T47D (cell line): ENCODE results near the gene NPIPB2.
"Not testable (repeated sequence)": the region's sequence is repeated elsewhere in the genome, so short reads cannot be mapped to it uniquely, and the experiment has no call there.

ENCODE experiments used
- DNase-seq, 2 experiments: peaks; one replicate each; pipeline versions ENCODE4 v3.0.0 to v3.0.0-alpha.2; 2011 to 2012; ENCODE audit warnings: low read depth in 1 of 2, low spot score in 1 of 2
- JUND ChIP-seq: IDR thresholded peaks from 2 replicates; pipeline ENCODE4 v1.6.1; 2012; ENCODE audit warnings: low read depth
- in situ Hi-C: cut with HindIII; loops from 2 replicates; pipeline ENCODE4 v1.10.0; 2016; ENCODE audit warnings: low sequenced_read_pairs, low pct_unique_long_range_greater_than_20kb

NPIPB2 gene

DNA sequence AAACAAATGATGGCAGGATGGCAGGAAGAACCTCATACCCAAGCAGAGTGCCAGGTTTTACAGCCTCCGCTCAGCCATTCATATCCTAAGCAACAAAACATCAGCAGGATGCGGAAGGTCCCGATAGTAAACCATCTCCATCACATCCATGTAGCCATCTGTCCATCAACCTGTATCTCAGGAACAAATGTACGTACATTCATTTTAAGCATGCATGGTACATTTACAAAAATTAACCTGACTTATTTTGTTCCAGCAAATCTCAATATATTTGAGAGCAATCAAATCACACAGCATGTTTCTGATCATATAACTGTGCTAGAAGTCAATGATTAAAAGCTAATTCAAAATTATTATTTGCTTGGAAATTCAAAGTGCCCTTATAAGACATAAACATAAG, at the start of gene NPIPB2:
Gene NPIPB2, minus strand, starts transcription at position 101 of the 400 bp plus-strand sequence. Its CDS starts 0 bp downstream, at position 101.
- in situ Hi-C loops, DNase-seq: not testable (repeated sequence)

- in situ Hi-C loops = no loop called here
- DNase-seq = no peak
- no peak for TF ChIP-seq JUND
These were observed 49.0 kb upstream of the NPIPB2 start for GRCh38 chr16:11990702-11991390.

- DNase-seq = no peak
- in situ Hi-C loops = no loop called here
- no peak for TF ChIP-seq JUND
These were observed 46.6 kb upstream of the NPIPB2 start for GRCh38 chr16:11988258-11988978.

DNA sequence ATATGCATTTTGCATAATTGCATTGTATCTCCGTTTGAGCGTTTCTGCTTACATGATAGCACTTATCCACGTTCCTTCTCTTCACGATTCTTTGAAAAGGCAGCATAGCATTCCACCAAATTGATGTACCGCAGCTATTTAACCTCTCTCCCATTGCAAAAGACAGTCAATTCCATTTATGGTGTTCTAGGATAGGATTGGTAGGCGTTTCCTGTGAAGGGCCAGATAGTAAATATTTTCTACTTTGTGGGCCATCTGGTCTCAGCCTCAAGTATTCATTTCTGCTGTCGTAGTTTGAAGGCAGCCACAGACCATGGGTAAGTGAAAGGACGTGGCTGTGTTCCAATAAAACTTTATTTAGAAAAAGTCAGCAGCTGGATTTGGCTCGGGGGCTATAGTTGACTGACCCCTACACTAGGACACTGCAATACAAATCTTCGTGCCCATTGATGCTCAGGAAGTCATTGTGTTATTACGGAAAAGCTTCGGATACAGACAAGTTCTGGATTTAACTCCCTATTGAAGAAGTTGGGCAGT, 44.7 kb upstream of the NPIPB2 start:
- no peak for DNase-seq
- in situ Hi-C loops = no loop called here
- TF ChIP-seq JUND = no peak

- DNase-seq = no peak
- in situ Hi-C loops = no loop called here
- no peak for TF ChIP-seq JUND
These were observed 43.4 kb upstream of the NPIPB2 start for GRCh38 chr16:11985250-11985649.

DNA sequence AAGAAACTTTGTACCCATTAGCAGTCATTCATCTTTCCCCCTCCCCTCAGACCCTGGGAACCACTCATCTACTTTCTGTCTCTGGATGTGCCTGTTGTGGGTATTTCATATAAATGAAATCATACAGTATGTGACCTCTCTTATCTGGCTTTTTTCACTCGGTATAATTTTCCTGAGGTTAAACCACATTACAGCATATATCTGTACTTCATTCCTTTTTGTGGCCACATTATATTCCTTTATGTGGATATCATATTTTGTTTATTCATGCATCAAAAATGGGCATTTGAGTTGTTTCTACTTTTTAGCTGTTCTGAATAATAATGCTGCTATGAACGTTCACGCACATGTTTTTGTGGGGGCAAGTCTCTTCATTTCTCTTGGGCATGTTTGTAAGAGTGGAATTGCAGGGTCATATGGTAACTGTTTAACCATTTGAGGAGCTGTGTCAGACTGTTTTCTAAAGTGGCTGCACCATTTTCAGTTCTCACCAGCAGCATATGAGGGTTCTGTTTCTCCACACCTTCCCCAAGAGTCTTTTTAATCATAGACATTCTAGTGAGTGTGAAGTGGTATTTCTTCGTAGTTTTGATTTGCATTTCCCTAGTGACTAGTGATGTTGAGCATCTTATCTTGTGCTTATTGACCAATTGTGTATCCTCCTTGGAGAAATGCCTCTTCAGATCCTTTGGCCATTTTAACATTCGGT, 38.4 kb upstream of the NPIPB2 start:
- TF ChIP-seq JUND = no peak
- DNase-seq = no peak
- in situ Hi-C loops = no loop called here

DNA sequence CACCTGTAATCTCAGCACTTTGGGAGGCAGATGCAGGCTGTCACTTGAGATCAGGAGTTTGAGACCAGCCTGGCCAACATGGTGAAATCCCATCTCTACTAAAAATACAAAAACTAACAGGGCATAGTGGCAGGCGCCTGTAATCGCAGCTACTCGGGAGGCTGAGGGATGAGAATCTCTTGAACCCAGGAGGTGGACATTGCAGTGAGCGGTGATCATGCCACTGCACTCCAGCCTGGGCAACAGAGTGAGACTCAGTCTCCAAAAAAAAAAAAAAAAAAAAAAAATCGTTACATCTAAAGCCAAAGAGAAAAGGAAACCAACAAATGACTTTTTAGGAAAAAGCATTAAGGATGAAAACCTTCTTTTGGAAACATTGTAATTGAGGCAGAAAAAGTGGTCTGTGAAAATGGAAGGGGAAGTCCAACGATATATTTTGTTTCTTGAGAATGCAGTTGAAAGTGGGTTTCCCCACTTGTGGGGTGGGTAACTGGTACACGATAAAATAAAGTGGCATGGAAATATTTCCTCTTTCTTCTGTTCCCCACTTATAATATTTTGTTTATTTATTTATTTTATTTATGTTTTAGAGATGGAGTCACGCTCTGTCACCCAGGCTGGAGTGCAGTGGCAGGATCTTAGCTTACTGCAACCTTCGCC, 37.3 kb upstream of the NPIPB2 start:
- no peak for DNase-seq
- in situ Hi-C loops = no loop called here
- no peak for TF ChIP-seq JUND

- no peak for TF ChIP-seq JUND
- in situ Hi-C loops = no loop called here
These were observed 36.2 kb upstream of the NPIPB2 start for GRCh38 chr16:11978080-11978479.

GRCh38 chr16:11977376-11978041, 35.7 kb upstream of the NPIPB2 start:
- in situ Hi-C loops = no loop called here
- DNase-seq = peak; percentile 18 to 39
- TF ChIP-seq JUND = no peak

More at GRCh38 chr16:11978080-11978479, 36.2 kb upstream of the NPIPB2 start:
- DNase-seq = no peak

DNA sequence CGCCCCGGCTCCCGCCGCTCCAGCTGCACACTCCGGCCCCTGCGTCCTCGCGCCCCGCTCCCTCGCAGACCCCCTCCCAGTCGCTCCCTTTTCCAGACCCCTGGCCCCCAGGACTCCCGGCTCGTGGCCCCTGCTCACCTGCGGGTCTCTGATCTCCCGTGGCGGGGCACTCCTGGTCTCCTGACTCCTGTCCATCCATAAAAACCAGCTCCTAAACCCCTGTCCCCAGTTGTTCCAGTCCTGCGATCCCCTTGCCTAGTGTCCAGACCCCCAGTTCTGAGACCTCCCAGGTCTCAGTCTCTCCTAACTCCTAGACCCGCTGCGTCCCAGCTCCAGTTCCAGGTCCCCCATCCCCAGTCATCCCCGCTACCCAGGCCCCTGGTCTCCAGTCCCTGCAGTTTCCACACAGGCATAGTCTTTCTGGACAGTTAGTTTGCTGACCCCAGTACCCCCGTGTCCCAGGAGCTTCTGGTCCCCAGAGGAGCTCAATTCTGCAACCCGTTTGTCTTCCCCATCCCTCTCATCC, 35.1 kb upstream of the NPIPB2 start:
- DNase-seq = no peak
- in situ Hi-C loops = no loop called here
- no peak for TF ChIP-seq JUND

- in situ Hi-C loops = no loop called here
- TF ChIP-seq JUND = no peak
- DNase-seq = peak in 1 of 2 experiments; percentile 13
These were observed 31.2 kb upstream of the NPIPB2 start for GRCh38 chr16:11973070-11973469.

GRCh38 chr16:11972128-11972527, 30.3 kb upstream of the NPIPB2 start:
- peak; percentile 28 to 61 for DNase-seq
- in situ Hi-C loops = no loop called here

GRCh38 chr16:11970292-11970691, 28.4 kb upstream of the NPIPB2 start:
- DNase-seq, in situ Hi-C loops: not testable (repeated sequence)

More at GRCh38 chr16:11972128-11972527, 30.3 kb upstream of the NPIPB2 start:
- no peak for TF ChIP-seq JUND
